HepG2 (cell line): Measurements from ENCODE around the gene TAS1R1. TPM values are rescaled to one million over a fixed set of nuclear protein-coding genes. Genes with fewer than 3 reads are reported as not detected.
A peak's percentile ranks its signal among the peaks of the same experiment; 100 is the strongest.

Experiments
- ATAC-seq: fragments of 200-7000 bp; cut with Tn5 transposase; 3 replicates; pipeline ENCODE4 v1.9.1; 2020; ENCODE audit warnings: mild to moderate bottlenecking, moderate library complexity
- BruUV-seq: library from RNA; stranded (reverse); fragments of 400-500 nt; replicated peaks from 2 replicates; lab custom pipeline; 2021; lab: Mats Ljungman, UMichigan
- CTCF ChIA-PET: fragments of 300-600 bp; formaldehyde crosslinking; extraction: SDS; loops from one replicate; lab custom pipeline; 2021; ENCODE audit warnings: low total read pairs, inconsistent platforms, low intra/inter-chr PET ratio; lab: Yijun Ruan, JAX
- POLR2A ChIA-PET: fragments of 350-600 bp; sonication (Branson Sonifier 250); formaldehyde crosslinking; loops from one replicate; lab custom pipeline; 2020; ENCODE audit warnings: antibody characterized with exemption, inconsistent platforms; lab: Yijun Ruan, JAX
- DNase-seq: peaks from one replicate; pipeline ENCODE4 v3.0.0-alpha.2; 2015; ENCODE audit warnings: low spot score
- FAIRE-seq: peaks from 3 replicates; lab custom pipeline; 2011; peaks lifted over from hg19 to GRCh38; lab: Jason Lieb, UNC
- H2AFZ ChIP-seq: one replicate; pipeline ENCODE4 v1.6.1; 2011; ENCODE audit warnings: low read length, inconsistent platforms
- H3K27ac ChIP-seq: fragments of 300-600 bp; 3 replicates; pipeline ENCODE4 v1.8.0; 2011; ENCODE audit warnings: mixed run types, mild to moderate bottlenecking, mixed read lengths, low read length, inconsistent platforms; ENCODE audit not compliant: insufficient read depth; ENCODE audit errors: extremely low read length
- H3K27me3 ChIP-seq, 2 experiments: fragments of 200-600 bp in 1 of 2; 2 replicates in 1 of 2; 3 replicates in 1 of 2; pipeline versions ENCODE4 v1.6.0 to v1.8.0; 2011; ENCODE audit warnings: low read length in 2 of 2, mild to moderate bottlenecking in 2 of 2, moderate library complexity in 2 of 2, inconsistent platforms in 1 of 2; ENCODE audit not compliant: insufficient read depth in 2 of 2, control insufficient read depth in 1 of 2
- H3K36me3 ChIP-seq, 2 experiments: fragments of 200-600 bp in 1 of 2; replicated peaks in 1 of 2; 2 replicates in 1 of 2; 3 replicates in 1 of 2; pipeline versions ENCODE4 v1.5.1 to v1.8.0; 2011; ENCODE audit warnings: low read length in 2 of 2, inconsistent platforms in 1 of 2; ENCODE audit not compliant: insufficient read depth in 2 of 2, control insufficient read depth in 1 of 2
- H3K4me1 ChIP-seq: 2 replicates; pipeline ENCODE4 v1.5.1; 2012; ENCODE audit warnings: low read length, inconsistent platforms; ENCODE audit not compliant: insufficient read depth
- H3K4me2 ChIP-seq: 2 replicates; pipeline ENCODE4 v1.6.0; 2011; ENCODE audit warnings: low read depth, low read length, inconsistent platforms
- H3K4me3 ChIP-seq, 3 experiments: fragments of 200-600 bp in 1 of 3; sonication (generic), shearing (Covaris generic) in 1 of 3; replicated peaks in 1 of 3; 2 replicates each; pipeline ENCODE4 v1.5.1; 2011 to 2016; ENCODE audit warnings: low read length in 3 of 3, inconsistent platforms in 2 of 3, low read depth in 2 of 3, mild to moderate bottlenecking in 2 of 3, control low read depth in 1 of 3, mixed read lengths in 1 of 3; ENCODE audit not compliant: insufficient read depth in 1 of 3
- H3K79me2 ChIP-seq: one replicate; pipeline ENCODE4 v1.6.1; 2011; ENCODE audit warnings: low read length, inconsistent platforms; ENCODE audit not compliant: insufficient read depth
- H3K9ac ChIP-seq: 2 replicates; pipeline ENCODE4 v1.6.0; 2011; ENCODE audit warnings: mild to moderate bottlenecking, low read depth, low read length, inconsistent platforms; ENCODE audit not compliant: insufficient read depth
- H3K9me3 ChIP-seq: 2 replicates; pipeline ENCODE4 v1.5.1; 2012; ENCODE audit warnings: mild to moderate bottlenecking, low read length
- H4K20me1 ChIP-seq: 2 replicates; pipeline ENCODE4 v1.6.0; 2011; ENCODE audit warnings: inconsistent platforms, mild to moderate bottlenecking, low read length, moderate library complexity; ENCODE audit not compliant: insufficient read depth
- AGO1 ChIP-seq: fragments of 200-400 bp; formaldehyde crosslinking; IDR thresholded peaks from 2 replicates; pipeline ENCODE4 v1.6.1; 2017; ENCODE audit warnings: mild to moderate bottlenecking, low read depth, low read length, moderate library complexity; ENCODE audit not compliant: poor library complexity, severe bottlenecking
- AGO2 ChIP-seq: fragments of 200-400 bp; formaldehyde crosslinking; optimal IDR thresholded peaks from 2 replicates; pipeline ENCODE3; 2017; ENCODE audit warnings: mild to moderate bottlenecking, low read depth, low read length, moderate library complexity
- FOXO1 ChIP-seq: sonication (generic); formaldehyde crosslinking; IDR thresholded peaks from 2 replicates; pipeline ENCODE4 v1.4.0; 2020; ENCODE audit warnings: missing genetic modification reagents
- KLF6 ChIP-seq: IDR thresholded peaks from 2 replicates; pipeline ENCODE4 v1.8.0; 2016; ENCODE audit warnings: missing biosample characterization, missing genetic modification reagents
- POLR2A ChIP-seq, 2 experiments: IDR thresholded peaks; 2 replicates each; pipeline ENCODE4 v1.6.1; 2011; ENCODE audit warnings: low read depth in 2 of 2, low read length in 2 of 2, mild to moderate bottlenecking in 1 of 2, moderate library complexity in 1 of 2; ENCODE audit not compliant: insufficient read depth in 1 of 2
- ZBTB8A ChIP-seq: sonication (generic); formaldehyde crosslinking; IDR thresholded peaks from 2 replicates; pipeline ENCODE4 v1.4.0; 2020; ENCODE audit warnings: mild to moderate bottlenecking, low read depth, missing genetic modification reagents, borderline replicate concordance
- ZFP91 ChIP-seq: sonication (generic); formaldehyde crosslinking; IDR thresholded peaks from 2 replicates; pipeline ENCODE4 v1.9.0; 2022; ENCODE audit warnings: missing genetic modification reagents, mild to moderate bottlenecking, borderline replicate concordance
- ZNF101 ChIP-seq: sonication (generic); formaldehyde crosslinking; IDR thresholded peaks from 2 replicates; pipeline ENCODE4 v1.4.0; 2020; ENCODE audit warnings: mild to moderate bottlenecking, low read depth, missing genetic modification reagents, borderline replicate concordance
- ZNF841 ChIP-seq: sonication (generic); formaldehyde crosslinking; IDR thresholded peaks from 2 replicates; pipeline ENCODE4 v1.8.1; 2023; ENCODE audit warnings: missing genetic modification reagents, borderline replicate concordance
- WGBS: methylation state at CpG from one replicate; pipeline ENCODE4 v1.1.6; 2017; ENCODE audit warnings: low lambda C conversion rate; 5-methylcytosine and 5-hydroxymethylcytosine counted together
- in situ Hi-C: cut with HindIII; loops from 2 replicates; pipeline ENCODE4 v1.10.0; 2017; ENCODE audit warnings: low pct_unique_long_range_greater_than_20kb; ENCODE audit not compliant: extremely low pct_ligation_motif_present
- intact Hi-C: fragments of 100-400 bp; cut with micrococcal nuclease; formaldehyde crosslinking; loops from one replicate; pipeline ENCODE4 v1.10.0; 2022; ENCODE audit not compliant: unreplicated experiment
- polyA plus RNA-seq, 8 experiments: library from polyadenylated mRNA; depleted of rRNA in 3 of 8; stranded (reverse) in 7 of 8; unstranded in 1 of 8; fragments of >200 nt; fragmentation: Illumina TruSeq in 4 of 8; extraction: Trizol in 4 of 8; gene quantifications; 2 replicates each; pipeline versions ENCODE4 v1.2.1 to v1.2.3, GENCODE V29; 2011 to 2016; ENCODE audit warnings: low read depth in 4 of 8, missing spikeins in 1 of 8, mixed read lengths in 1 of 8; ENCODE audit not compliant: insufficient read depth in 1 of 8
- total RNA-seq, 5 experiments: library from RNA; depleted of rRNA; stranded (reverse); fragments of >200 nt; fragmentation: Illumina TruSeq; extraction: Trizol; gene quantifications; 2 replicates each; pipeline ENCODE4 v1.2.3, GENCODE V29; 2016; ENCODE audit warnings: low read depth in 1 of 5
- TF ChIP-seq, protein P1 (sequence below): sonication (generic); formaldehyde crosslinking; IDR thresholded peaks from 2 replicates; pipeline ENCODE4 v1.4.0; 2020; ENCODE audit warnings: mild to moderate bottlenecking, missing genetic modification reagents

The TAS1R1 gene
- total and polyA plus RNA-seq, 2 of the 13 experiments (the other 11 are each of a cell fraction or from before 2014, with no cell fraction given): 1.4 to 1.6 TPM

- H3K9me3 ChIP-seq: no peaks in the 10 kb centered on the region
- ChIA-PET POLR2A (interaction anchor here (0.6 to 1.4 kb wide), 2 partner anchors 10 to 38 kb away, joined by 3 to 5 read pairs; no protein-coding TSS in a partner anchor), CTCF (no interaction called here)
- H3K4me3 ChIP-seq: no peak overlapping the region
- intact Hi-C loops: no loop called here
- no peak overlapping the region for H3K4me2 ChIP-seq
- BruUV-seq: no TSS peak
- peaks cover 24% of the 10 kb centered on the region for H4K20me1 ChIP-seq
- no peak for DNase-seq
- H3K36me3 ChIP-seq: peaks cover 32 to 72% of the 10 kb centered on the region in 2 experiments
- peaks cover 9% of the 10 kb centered on the region for H3K79me2 ChIP-seq
- TF ChIP-seq ZNF841: no peak
- TF ChIP-seq AGO1: peak; percentile 24
- TF ChIP-seq AGO2: peak; percentile 82
- 0 out of 4 replicates have a peak, but pooled peaks of 1 of the 2 experiments have one; percentile 23 for TF ChIP-seq POLR2A (IDR thresholded peaks at IDR 0.05; ENCODE audit: insufficient read depth in 1 of 2, low read depth in 2 of 2, low read length in 2 of 2)
- TF ChIP-seq, all 625 proteins: peak for 3
- Histone ChIP-seq H3K27ac (no peak overlapping the region), H3K9ac (no peak overlapping the region), H3K27me3 (no peaks in the 10 kb centered on the region), H2AFZ (no peak overlapping the region), H3K4me1 (no peaks in the 10 kb centered on the region)
- 100% methylated on average over 2 of the region's 13 CpGs for WGBS
- ATAC-seq (no peak), FAIRE-seq (no peak)
- in situ Hi-C loops: no loop called here
Measured at GRCh38 chr1:6591222-6591621, 36.1 kb downstream of the TAS1R1 start.

GRCh38 chr1:6591644-6592043, 36.5 kb downstream of the TAS1R1 start:
- H3K9me3 ChIP-seq: no peaks in the 10 kb centered on the region
- BruUV-seq: no TSS peak
- peaks cover 34 to 76% of the 10 kb centered on the region in 2 experiments for H3K36me3 ChIP-seq
- TF ChIP-seq, protein P1, sequence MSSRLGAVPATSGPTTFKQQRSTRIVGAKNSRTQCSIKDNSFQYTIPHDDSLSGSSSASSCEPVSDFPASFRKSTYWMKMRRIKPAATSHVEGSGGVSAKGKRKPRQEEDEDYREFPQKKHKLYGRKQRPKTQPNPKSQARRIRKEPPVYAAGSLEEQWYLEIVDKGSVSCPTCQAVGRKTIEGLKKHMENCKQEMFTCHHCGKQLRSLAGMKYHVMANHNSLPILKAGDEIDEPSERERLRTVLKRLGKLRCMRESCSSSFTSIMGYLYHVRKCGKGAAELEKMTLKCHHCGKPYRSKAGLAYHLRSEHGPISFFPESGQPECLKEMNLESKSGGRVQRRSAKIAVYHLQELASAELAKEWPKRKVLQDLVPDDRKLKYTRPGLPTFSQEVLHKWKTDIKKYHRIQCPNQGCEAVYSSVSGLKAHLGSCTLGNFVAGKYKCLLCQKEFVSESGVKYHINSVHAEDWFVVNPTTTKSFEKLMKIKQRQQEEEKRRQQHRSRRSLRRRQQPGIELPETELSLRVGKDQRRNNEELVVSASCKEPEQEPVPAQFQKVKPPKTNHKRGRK (CRISPR knock-in tag): no peak
- TF ChIP-seq ZBTB8A (CRISPR knock-in tag) (no peak), ZFP91 (CRISPR knock-in tag) (no peak), FOXO1 (no peak), KLF6 (CRISPR knock-in tag) (no peak), ZNF101 (CRISPR knock-in tag) (no peak), AGO2 (peak; percentile 44)
- TF ChIP-seq, all 625 proteins: peak for 1
- Histone ChIP-seq H3K27ac (no peak overlapping the region), H3K79me2 (peaks cover 11% of the 10 kb centered on the region), H3K4me1 (0 out of 2 replicates have a peak, but pooled peaks cover 2% of the 10 kb centered on the region), H3K4me2 (no peak overlapping the region), H2AFZ (no peak overlapping the region), H3K9ac (no peak overlapping the region), H3K4me3 (no peak overlapping the region), H4K20me1 (peaks cover 28% of the 10 kb centered on the region), H3K27me3 (no peaks in the 10 kb centered on the region)
- ChIA-PET CTCF (no interaction called here), POLR2A (interaction anchor here (0.6 to 1.4 kb wide), 2 partner anchors 9 to 39 kb away, joined by 3 to 5 read pairs; no protein-coding TSS in a partner anchor)
- intact Hi-C loops: no loop called here
- ATAC-seq (no peak), FAIRE-seq (no peak), DNase-seq (no peak)
- in situ Hi-C loops: no loop called here
- 98% methylated on average over 6 of the region's 6 CpGs for WGBS
